HEK293 (cell line): ENCODE data around the gene DOCK8.

ENCODE experiments used
- CTCF ChIA-PET: fragments of 350-600 bp; formaldehyde crosslinking; extraction: SDS; loops from one replicate; lab custom pipeline; 2021; ENCODE audit warnings: antibody characterized with exemption; lab: Yijun Ruan, JAX
- POLR2A ChIA-PET: fragments of 300-600 bp; formaldehyde crosslinking; extraction: SDS; loops from one replicate; lab custom pipeline; 2020; ENCODE audit warnings: antibody characterized with exemption, inconsistent platforms; lab: Yijun Ruan, JAX
- H3K27ac ChIP-seq: fragments of 200-500 bp; sonication (Bioruptor generic); 2 replicates; pipeline ENCODE4 v1.5.1; 2014; ENCODE audit warnings: low read depth, low read length, control low read depth, inconsistent platforms; ENCODE audit errors: extremely low read depth
- H3K36me3 ChIP-seq, 2 experiments: fragments of 200-500 bp in 1 of 2; sonication (Bioruptor generic) in 1 of 2; 1 replicate in 1 of 2; 2 replicates in 1 of 2; pipeline ENCODE4 v1.5.1; 2014 to 2017; ENCODE audit warnings: inconsistent platforms in 2 of 2, low read length in 2 of 2; ENCODE audit not compliant: control insufficient read depth in 2 of 2, insufficient read depth in 1 of 2
- H3K4me1 ChIP-seq: fragments of 200-500 bp; sonication (Bioruptor generic); 2 replicates; pipeline ENCODE4 v1.5.1; 2014; ENCODE audit warnings: mild to moderate bottlenecking, low read length, inconsistent platforms; ENCODE audit not compliant: control insufficient read depth, insufficient read depth
- H3K4me3 ChIP-seq: 2 replicates; pipeline ENCODE4 v1.5.1; 2011; ENCODE audit warnings: low read depth, mild to moderate bottlenecking, control low read depth, low read length, moderate library complexity
- H3K9me3 ChIP-seq: fragments of 200-500 bp; sonication (Bioruptor generic); 2 replicates; pipeline ENCODE4 v1.5.1; 2014; ENCODE audit warnings: low read depth, low read length, inconsistent platforms; ENCODE audit not compliant: control insufficient read depth, insufficient read depth
- CTCF ChIP-seq: fragments of 450-650 bp; formaldehyde crosslinking; IDR thresholded peaks from 2 replicates; pipeline ENCODE4 v1.5.1; 2016; ENCODE audit warnings: missing biosample characterization, missing genetic modification characterization
- EGR2 ChIP-seq: fragments of 450-650 bp; formaldehyde crosslinking; IDR thresholded peaks from 2 replicates; pipeline ENCODE4 v1.5.1; 2016; ENCODE audit warnings: low read depth, missing biosample characterization, missing genetic modification characterization
- KLF1 ChIP-seq: fragments of 450-650 bp; formaldehyde crosslinking; IDR thresholded peaks from 2 replicates; pipeline ENCODE4 v1.5.1; 2016; ENCODE audit warnings: missing biosample characterization, missing genetic modification characterization
- KLF7 ChIP-seq: fragments of 450-650 bp; formaldehyde crosslinking; IDR thresholded peaks from 2 replicates; pipeline ENCODE4 v1.5.1; 2016; ENCODE audit warnings: missing biosample characterization, missing genetic modification characterization, borderline replicate concordance
- PATZ1 ChIP-seq: fragments of 450-650 bp; formaldehyde crosslinking; IDR thresholded peaks from 2 replicates; pipeline ENCODE4 v1.5.1; 2016; ENCODE audit warnings: missing biosample characterization, missing genetic modification characterization
- PRDM4 ChIP-seq: fragments of 450-650 bp; formaldehyde crosslinking; IDR thresholded peaks from 2 replicates; pipeline ENCODE4 v1.5.1; 2017; ENCODE audit warnings: missing biosample characterization, missing genetic modification characterization
- PRDM6 ChIP-seq: fragments of 450-650 bp; formaldehyde crosslinking; IDR thresholded peaks from 2 replicates; pipeline ENCODE4 v1.5.1; 2017; ENCODE audit warnings: missing biosample characterization, missing genetic modification characterization
- SP7 ChIP-seq: fragments of 450-650 bp; formaldehyde crosslinking; IDR thresholded peaks from 2 replicates; pipeline ENCODE4 v1.5.1; 2016; ENCODE audit warnings: missing biosample characterization, missing genetic modification characterization
- WT1 ChIP-seq: fragments of 450-650 bp; formaldehyde crosslinking; IDR thresholded peaks from 2 replicates; pipeline ENCODE4 v1.5.1; 2016; ENCODE audit warnings: missing biosample characterization, missing genetic modification characterization
- YY1 ChIP-seq: fragments of 450-650 bp; formaldehyde crosslinking; IDR thresholded peaks from 2 replicates; pipeline ENCODE4 v1.5.1; 2018; ENCODE audit warnings: missing biosample characterization, missing genetic modification characterization
- ZNF114 ChIP-seq: fragments of 450-650 bp; formaldehyde crosslinking; IDR thresholded peaks from 2 replicates; pipeline ENCODE4 v1.5.0; 2017; ENCODE audit warnings: missing biosample characterization, missing genetic modification characterization
- ZNF280D ChIP-seq: fragments of 450-650 bp; formaldehyde crosslinking; IDR thresholded peaks from 2 replicates; pipeline ENCODE4 v1.5.1; 2016; ENCODE audit warnings: missing biosample characterization, missing genetic modification characterization
- ZNF335 ChIP-seq: fragments of 450-650 bp; formaldehyde crosslinking; conservative IDR thresholded peaks from 2 replicates; pipeline ENCODE4 v1.5.1; 2016; ENCODE audit warnings: missing biosample characterization, missing genetic modification characterization
- ZNF354C ChIP-seq: fragments of 450-650 bp; formaldehyde crosslinking; IDR thresholded peaks from 2 replicates; pipeline ENCODE4 v1.5.1; 2016; ENCODE audit warnings: missing biosample characterization, missing genetic modification characterization, low read depth, borderline replicate concordance
- ZNF501 ChIP-seq: fragments of 450-650 bp; formaldehyde crosslinking; IDR thresholded peaks from 2 replicates; pipeline ENCODE4 v1.5.1; 2016; ENCODE audit warnings: missing biosample characterization, missing genetic modification characterization
- ZNF521 ChIP-seq: fragments of 450-650 bp; formaldehyde crosslinking; IDR thresholded peaks from 2 replicates; pipeline ENCODE4 v1.5.1; 2017; ENCODE audit warnings: missing biosample characterization, mild to moderate bottlenecking, missing genetic modification characterization
- ZNF580 ChIP-seq: fragments of 450-650 bp; formaldehyde crosslinking; IDR thresholded peaks from 2 replicates; pipeline ENCODE4 v1.5.1; 2016; ENCODE audit warnings: missing biosample characterization, missing genetic modification characterization
- ZNF585B ChIP-seq: fragments of 450-650 bp; formaldehyde crosslinking; IDR thresholded peaks from 2 replicates; pipeline ENCODE4 v1.5.1; 2016; ENCODE audit warnings: missing biosample characterization, missing genetic modification characterization
- ZNF677 ChIP-seq: fragments of 450-650 bp; IDR thresholded peaks from 2 replicates; pipeline ENCODE4 v1.5.0; 2018; ENCODE audit warnings: missing biosample characterization, mild to moderate bottlenecking, missing genetic modification characterization, moderate library complexity
- ZNF785 ChIP-seq: fragments of 450-650 bp; formaldehyde crosslinking; IDR thresholded peaks from 2 replicates; pipeline ENCODE4 v1.5.1; 2016; ENCODE audit warnings: missing biosample characterization, missing genetic modification characterization

Gene DOCK8

GRCh38 chr9:219670-220365, 5.2 kb downstream of the DOCK8 start:
- H3K4me3 ChIP-seq, result no peak overlapping the region
- no peaks in the 10 kb centered on the region for H3K9me3 ChIP-seq
- TF ChIP-seq PATZ1 (tag by site-specific recombination), result no peak
- no peak for TF ChIP-seq WT1 (tag by site-specific recombination)
- TF ChIP-seq ZNF585B (tag by site-specific recombination), result no peak
- no peak for TF ChIP-seq KLF1 (tag by site-specific recombination)
- no peak for TF ChIP-seq ZNF354C (tag by site-specific recombination)
- no peak for TF ChIP-seq ZNF280D
- no peak overlapping the region for H3K27ac ChIP-seq
- H3K36me3 ChIP-seq, result no peaks in the 10 kb centered on the region
- POLR2A ChIA-PET, result no interaction called here
- H3K4me1 ChIP-seq, result peaks cover 2% of the 10 kb centered on the region; the same call in 1 of the 2 replicates
- CTCF ChIA-PET, result interaction anchor here (0.6 to 0.7 kb wide), 3 partner anchors 14 to 127 kb away, joined by 3 read pairs; no protein-coding TSS in a partner anchor

- CTCF ChIA-PET, result interaction anchor here (0.6 kb wide), 1 partner anchor 729 kb away, joined by 6 read pairs; no protein-coding TSS in a partner anchor
- Histone ChIP-seq H3K27ac (no peak overlapping the region), H3K4me1 (peaks cover 6% of the 10 kb centered on the region; the same call in 1 of the 2 replicates), H3K36me3 (no peaks in the 10 kb centered on the region), H3K4me3 (no peak overlapping the region), H3K9me3 (no peaks in the 10 kb centered on the region)
- POLR2A ChIA-PET, result interaction anchor here (1.7 kb wide), 1 partner anchor 8 kb away, joined by 6 read pairs; the partner anchor contains the start of gene DOCK8
- no peak for TF ChIP-seq SP7
- TF ChIP-seq PRDM4 (tag by site-specific recombination), result no peak
- TF ChIP-seq ZNF785 (tag by site-specific recombination), result no peak
- no peak for TF ChIP-seq YY1
- TF ChIP-seq PRDM6 (tag by site-specific recombination), result no peak
- no peak for TF ChIP-seq EGR2 (tag by site-specific recombination)
- TF ChIP-seq ZNF335, result no peak
- TF ChIP-seq ZNF521 (tag by site-specific recombination), result no peak
- no peak for TF ChIP-seq ZNF580 (tag by site-specific recombination)
- no peak for TF ChIP-seq CTCF (tag by site-specific recombination)
- no peak for TF ChIP-seq KLF7 (tag by site-specific recombination)
- TF ChIP-seq ZNF501, result no peak
- TF ChIP-seq ZNF677 (tag by site-specific recombination), result no peak
- no peak for TF ChIP-seq ZNF114 (tag by site-specific recombination)
These were observed 7.5 kb downstream of the DOCK8 start for GRCh38 chr9:221989-222776.
